Stimulated activated CD8-positive, alpha-beta memory T cell treated with anti-CD3 and anti-CD28 coated beads, Interleukin-15, amount 100 ng/mL, for 48 hours (primary cell): ENCODE measurements around the gene ERO1B.
"Not testable (repeated sequence)": the region's sequence is repeated elsewhere in the genome, so short reads cannot be mapped to it uniquely, and the experiment has no call there.

ENCODE experiments used
- DNase-seq, 2 donors: peaks; one replicate each; pipeline ENCODE4 v3.0.0-alpha.2; 2020; ENCODE audit warnings: low read depth in 2 of 2

ERO1B gene

DNA sequence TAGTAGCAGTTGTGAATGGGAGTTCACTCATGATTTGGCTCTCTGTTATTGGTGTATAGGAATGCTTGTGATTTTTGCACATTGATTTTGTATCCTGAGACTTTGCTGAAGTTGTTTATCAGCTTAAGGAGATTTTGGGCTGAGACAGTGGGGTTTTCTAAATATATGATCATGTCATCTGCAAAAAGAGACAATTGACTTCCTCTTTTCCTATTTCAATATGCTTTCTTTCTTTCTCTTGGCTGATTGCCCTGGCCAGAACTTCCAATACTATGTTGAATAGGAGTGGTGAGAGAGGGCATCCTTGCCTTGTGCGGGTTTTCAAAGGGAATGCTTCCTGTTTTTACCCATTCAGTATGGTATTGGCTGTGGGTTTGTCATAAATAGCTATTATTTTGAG is 93.7 kb downstream of the ERO1B start:
- not testable (repeated sequence) for DNase-seq

DNA sequence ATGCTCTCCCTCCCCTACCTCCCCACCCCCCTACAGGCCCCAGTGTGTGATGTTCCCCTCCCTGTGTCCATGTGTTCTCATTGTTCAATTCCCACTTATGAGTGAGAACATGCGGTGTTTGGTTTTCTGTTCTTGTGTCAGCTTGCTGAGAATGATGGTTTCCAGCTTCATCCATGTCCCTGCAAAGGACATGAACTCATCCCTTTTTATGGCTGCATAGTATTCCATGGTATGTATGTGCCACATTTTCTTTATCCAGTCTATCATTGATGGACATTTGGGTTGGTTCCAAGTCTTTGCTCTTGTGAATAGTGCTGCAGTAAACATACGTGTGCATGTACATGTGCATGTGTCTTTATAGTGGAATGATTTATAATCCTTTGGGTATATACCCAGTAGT is 95.3 kb downstream of the ERO1B start:
- not testable (repeated sequence) for DNase-seq

DNA sequence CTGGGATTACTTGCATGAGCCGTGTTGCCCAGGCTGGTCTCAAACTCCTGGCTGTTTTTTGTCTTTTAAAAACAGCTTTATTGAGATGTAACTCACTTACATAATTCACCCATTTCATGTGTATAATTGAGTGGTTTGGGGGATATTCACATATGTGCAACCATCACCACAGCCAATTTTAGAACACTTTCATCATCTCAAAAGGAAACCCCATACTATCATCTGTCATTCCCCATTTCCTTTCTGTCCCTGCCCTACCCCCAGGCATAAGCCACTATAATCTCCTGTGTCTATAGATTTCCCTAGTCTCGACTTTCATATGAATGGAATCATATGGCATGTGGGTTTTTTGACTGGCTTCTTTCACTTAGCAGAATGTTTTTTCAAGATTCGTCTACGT is 96.1 kb downstream of the ERO1B start:
- DNase-seq = no peak

GRCh38 chr1:236181059-236181458 is 100.7 kb downstream of the ERO1B start:
- no peak for DNase-seq

GRCh38 chr1:236179634-236180033 is 102.1 kb downstream of the ERO1B start:
- no peak for DNase-seq

GRCh38 chr1:236176337-236177336 is 105.1 kb downstream of the ERO1B start:
- DNase-seq = no peak

DNA sequence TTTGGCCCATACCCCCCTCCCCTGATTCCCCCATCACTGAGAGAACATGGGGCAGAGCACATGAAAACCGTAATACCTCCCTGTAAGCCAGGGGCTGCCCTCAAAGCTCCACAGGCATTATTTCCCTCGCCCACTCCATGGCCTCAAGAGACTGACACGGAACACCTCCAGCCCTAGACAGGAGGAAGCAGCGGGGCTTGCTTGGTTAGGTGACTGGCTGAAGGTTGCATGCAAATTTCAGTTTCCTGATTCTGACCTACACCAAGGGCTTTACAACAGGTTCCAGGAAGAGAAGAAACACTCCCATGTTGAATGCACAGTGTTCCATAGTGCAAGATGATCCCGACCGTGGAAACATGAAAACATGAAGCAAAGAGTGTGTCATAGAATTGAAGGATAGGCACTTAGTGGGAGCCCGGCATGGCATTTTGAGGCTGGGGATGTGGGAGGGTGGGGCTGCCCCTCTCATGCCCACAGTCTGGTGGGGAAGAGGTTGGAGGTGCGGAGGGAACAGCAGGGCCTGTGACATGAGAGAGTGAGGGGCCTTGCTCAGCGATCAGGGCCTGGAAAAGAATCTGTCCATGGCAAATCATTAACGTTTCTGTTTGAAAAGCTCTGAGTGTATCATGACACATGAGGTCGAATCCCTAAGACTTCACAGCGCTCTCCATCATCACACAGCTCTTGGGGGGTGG is 106.0 kb downstream of the ERO1B start:
- no peak for DNase-seq

- DNase-seq = no peak
Observed at GRCh38 chr1:236173174-236173767, 108.5 kb downstream of the ERO1B start.

GRCh38 chr1:236172041-236172579 is 109.6 kb downstream of the ERO1B start:
- DNase-seq = no peak

DNA sequence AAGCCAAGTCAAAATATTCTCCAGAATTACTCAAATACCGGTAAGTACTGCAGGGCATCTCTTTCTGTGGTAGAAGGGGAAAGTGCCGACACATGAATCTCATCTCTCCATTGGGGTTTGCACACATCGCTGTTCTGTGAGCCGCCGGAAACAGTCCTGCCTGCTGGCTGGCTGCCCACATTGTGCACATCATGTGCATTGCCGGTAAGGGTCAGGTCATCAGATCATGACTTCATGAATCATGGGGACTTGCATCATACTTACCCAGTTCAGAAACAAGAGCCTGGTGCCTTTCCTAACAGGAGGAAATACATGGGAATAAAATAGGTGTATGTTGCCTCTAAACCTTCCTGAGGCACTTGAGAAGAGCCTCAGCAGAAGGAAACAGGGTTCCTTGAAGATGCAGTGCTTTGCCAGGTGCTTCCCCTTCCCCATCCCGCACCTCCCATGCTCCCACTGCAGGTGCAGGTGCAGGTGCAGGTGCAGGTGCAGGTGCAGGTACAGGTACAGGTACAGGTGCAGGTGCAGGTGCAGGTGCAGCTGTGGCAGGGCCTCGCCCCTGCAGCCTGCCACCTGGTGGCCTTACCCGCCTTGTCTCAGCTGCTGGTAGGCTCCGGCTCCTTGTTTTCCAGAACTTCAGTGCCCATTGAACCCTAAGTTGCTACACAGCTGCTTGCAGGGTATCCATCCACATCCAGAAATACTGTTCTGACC is 112.9 kb downstream of the ERO1B start:
- DNase-seq = peak in 1 of 2 donors; percentile 20

DNA sequence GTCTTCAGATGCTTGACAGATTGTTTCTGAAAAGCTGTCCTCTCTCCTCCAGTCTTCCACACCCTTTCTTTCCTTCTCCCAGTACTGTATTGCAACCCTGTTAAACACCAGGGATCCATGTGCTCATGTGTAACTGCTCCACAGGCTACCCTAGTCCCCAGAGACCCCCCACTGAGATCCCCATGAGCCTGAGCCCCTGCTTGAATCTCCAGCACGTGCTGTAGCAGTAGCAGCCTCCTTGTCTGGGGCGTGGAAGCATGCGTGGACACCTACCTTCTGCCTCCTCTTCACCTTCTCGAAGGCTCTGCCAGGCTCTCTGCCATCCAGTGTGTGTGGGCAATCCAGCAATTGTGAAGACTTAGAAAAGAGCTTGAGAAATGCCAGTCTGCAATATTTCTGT is 114.2 kb downstream of the ERO1B start:
- DNase-seq = no peak

DNA sequence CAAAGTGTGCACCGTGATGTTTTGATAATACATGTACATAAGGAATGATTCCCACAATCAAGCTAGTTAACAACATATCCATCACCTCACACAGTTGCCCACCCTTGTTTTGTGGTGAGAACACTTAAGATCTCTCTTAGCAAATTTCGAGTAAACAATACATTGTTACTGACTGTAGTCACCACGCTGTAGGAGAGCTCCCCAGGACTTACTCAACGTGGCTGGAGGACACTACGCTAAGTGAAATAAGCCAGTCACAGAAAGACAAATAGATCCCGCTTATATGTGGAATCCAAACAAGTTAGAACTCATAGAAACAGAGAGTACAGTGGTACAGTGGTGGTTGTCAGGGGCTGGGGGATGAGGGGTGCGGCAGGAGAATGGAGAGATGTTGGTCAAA is 114.6 kb downstream of the ERO1B start:
- no peak for DNase-seq

DNA sequence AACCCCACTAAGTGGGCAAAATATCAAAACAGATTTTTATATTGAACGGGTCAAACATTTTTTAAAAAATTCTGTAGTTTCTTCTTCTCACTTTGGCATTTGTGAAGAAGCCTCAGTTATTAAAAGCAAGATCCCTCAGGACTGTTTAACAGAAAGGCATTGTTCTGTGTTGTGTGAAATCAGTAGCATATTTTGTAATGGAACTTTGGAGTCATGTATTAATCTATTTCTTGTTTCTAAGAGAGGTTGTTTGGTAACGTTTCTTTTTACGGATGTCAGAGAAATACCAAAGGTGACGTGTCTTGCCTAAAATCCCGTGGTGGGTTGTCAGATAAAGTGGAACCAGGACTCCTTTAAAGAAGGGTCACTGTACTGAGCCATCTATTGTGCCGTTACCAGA is 115.7 kb downstream of the ERO1B start:
- no peak for DNase-seq
